Neural progenitor cell (in vitro differentiated cells): ENCODE data around the gene ARMCX4. TPM values are rescaled to one million over a fixed set of nuclear protein-coding genes. Genes with fewer than 3 reads are reported as not detected.
"Not testable (repeated sequence)": the region's sequence is repeated elsewhere in the genome, so short reads cannot be mapped to it uniquely, and the experiment has no call there.

ENCODE experiments used
- DNase-seq: peaks from one replicate; pipeline ENCODE4 v3.0.0-alpha.2; 2016; ENCODE audit warnings: low spot score
- H2AFZ ChIP-seq: fragments of 200-600 bp; sonication (generic); replicated peaks from 2 replicates; pipeline ENCODE4 v1.6.1; 2016; ENCODE audit warnings: antibody characterized with exemption
- H3F3A ChIP-seq: fragments of 200-600 bp; sonication (generic); 2 replicates; pipeline ENCODE4 v1.6.1; 2016; ENCODE audit warnings: antibody characterized with exemption, low read depth
- H3K27ac ChIP-seq: fragments of 200-600 bp; sonication (generic); 2 replicates; pipeline ENCODE4 v1.5.1; 2016; ENCODE audit warnings: mild to moderate bottlenecking
- H3K27me3 ChIP-seq: fragments of 200-600 bp; sonication (generic); 2 replicates; pipeline ENCODE4 v1.6.1; 2016; ENCODE audit warnings: mild to moderate bottlenecking, moderate library complexity
- H3K36me3 ChIP-seq: fragments of 200-600 bp; sonication (generic); 2 replicates; pipeline ENCODE4 v1.5.1; 2016
- H3K4me1 ChIP-seq: fragments of 200-600 bp; sonication (generic); 2 replicates; pipeline ENCODE4 v1.6.1; 2016; ENCODE audit warnings: mixed run types
- H3K4me2 ChIP-seq: fragments of 200-600 bp; sonication (generic); 2 replicates; pipeline ENCODE4 v1.6.1; 2016
- H3K4me3 ChIP-seq: fragments of 200-600 bp; sonication (generic); 2 replicates; pipeline ENCODE4 v1.5.1; 2016
- H3K79me2 ChIP-seq: fragments of 200-600 bp; sonication (generic); 2 replicates; pipeline ENCODE4 v1.6.1; 2016; ENCODE audit warnings: low read depth
- H3K9ac ChIP-seq: fragments of 200-600 bp; sonication (generic); 2 replicates; pipeline ENCODE4 v1.6.1; 2016
- H3K9me3 ChIP-seq: fragments of 200-600 bp; sonication (generic); 2 replicates; pipeline ENCODE4 v1.5.1; 2016; ENCODE audit warnings: low read depth
- H4K20me1 ChIP-seq: fragments of 200-600 bp; sonication (generic); 2 replicates; pipeline ENCODE4 v1.6.1; 2016; ENCODE audit warnings: low read depth
- H3K27ac Mint-ChIP-seq: 3 replicates; pipeline ENCODE4 v1.8.0; 2021; ENCODE audit warnings: mixed read lengths
- H3K27me3 Mint-ChIP-seq: 2 replicates; pipeline ENCODE4 v1.8.0; 2022; ENCODE audit warnings: low read depth, mild to moderate bottlenecking, inconsistent platforms, moderate library complexity, mixed read lengths; ENCODE audit not compliant: insufficient read depth
- H3K36me3 Mint-ChIP-seq: 3 replicates; pipeline ENCODE4 v1.8.0; 2021; ENCODE audit warnings: mixed read lengths
- H3K4me1 Mint-ChIP-seq: 3 replicates; pipeline ENCODE4 v1.8.0; 2021; ENCODE audit warnings: mixed read lengths
- H3K4me3 Mint-ChIP-seq: 3 replicates; pipeline ENCODE4 v1.8.0; 2021; ENCODE audit warnings: mild to moderate bottlenecking, moderate library complexity, mixed read lengths
- H3K9me3 Mint-ChIP-seq: 3 replicates; pipeline ENCODE4 v1.8.0; 2020; ENCODE audit warnings: mixed read lengths
- EZH2 ChIP-seq: fragments of 200-600 bp; sonication (generic); IDR thresholded peaks from 2 replicates; pipeline ENCODE4 v1.6.1; 2017; ENCODE audit warnings: antibody characterized with exemption, mild to moderate bottlenecking, moderate library complexity
- EZH2phosphoT487 ChIP-seq: fragments of 200-600 bp; sonication (generic); IDR thresholded peaks from 2 replicates; pipeline ENCODE4 v1.6.1; 2017; ENCODE audit warnings: antibody characterized with exemption
- total RNA-seq: library from RNA; depleted of rRNA; stranded (reverse); fragments of >200 nt; gene quantifications from 2 replicates; pipeline ENCODE4 v1.2.3, GENCODE V29; 2015; ENCODE audit warnings: low replicate concordance
- TF ChIP-seq, protein P1 (sequence below): fragments of 200-600 bp; sonication (generic); IDR thresholded peaks from 2 replicates; pipeline ENCODE4 v1.5.1; 2017; ENCODE audit warnings: antibody characterized with exemption, mild to moderate bottlenecking

The ARMCX4 gene
- total RNA-seq, 1 donor from 2014 or later = 14.1 TPM

- Mint-ChIP-seq H3K9me3 (peaks cover 36% of the 10 kb centered on the region), H3K4me3 (no peak overlapping the region), H3K4me1 (peaks cover 9% of the 10 kb centered on the region), H3K27ac (no peak overlapping the region), H3K27me3 (peaks cover 10% of the 10 kb centered on the region), H3K36me3 (peaks cover 15% of the 10 kb centered on the region)
- DNase-seq = no peak
- no peak overlapping the region for H2AFZ ChIP-seq
- no peaks in the 10 kb centered on the region for H3K27me3 ChIP-seq
- no peaks in the 10 kb centered on the region for H4K20me1 ChIP-seq
- H3K79me2 ChIP-seq = no peaks in the 10 kb centered on the region
- no peaks in the 10 kb centered on the region for H3K9me3 ChIP-seq
- H3K4me3 ChIP-seq = no peak overlapping the region
- H3K4me2 ChIP-seq = no peak overlapping the region
- no peak overlapping the region for H3K27ac ChIP-seq
- H3K36me3 ChIP-seq = no peaks in the 10 kb centered on the region
- H3K9ac ChIP-seq = no peak overlapping the region
- no peaks in the 10 kb centered on the region for H3K4me1 ChIP-seq
- TF ChIP-seq EZH2 (no peak), EZH2phosphoT487 (no peak)
- TF ChIP-seq, protein P1, sequence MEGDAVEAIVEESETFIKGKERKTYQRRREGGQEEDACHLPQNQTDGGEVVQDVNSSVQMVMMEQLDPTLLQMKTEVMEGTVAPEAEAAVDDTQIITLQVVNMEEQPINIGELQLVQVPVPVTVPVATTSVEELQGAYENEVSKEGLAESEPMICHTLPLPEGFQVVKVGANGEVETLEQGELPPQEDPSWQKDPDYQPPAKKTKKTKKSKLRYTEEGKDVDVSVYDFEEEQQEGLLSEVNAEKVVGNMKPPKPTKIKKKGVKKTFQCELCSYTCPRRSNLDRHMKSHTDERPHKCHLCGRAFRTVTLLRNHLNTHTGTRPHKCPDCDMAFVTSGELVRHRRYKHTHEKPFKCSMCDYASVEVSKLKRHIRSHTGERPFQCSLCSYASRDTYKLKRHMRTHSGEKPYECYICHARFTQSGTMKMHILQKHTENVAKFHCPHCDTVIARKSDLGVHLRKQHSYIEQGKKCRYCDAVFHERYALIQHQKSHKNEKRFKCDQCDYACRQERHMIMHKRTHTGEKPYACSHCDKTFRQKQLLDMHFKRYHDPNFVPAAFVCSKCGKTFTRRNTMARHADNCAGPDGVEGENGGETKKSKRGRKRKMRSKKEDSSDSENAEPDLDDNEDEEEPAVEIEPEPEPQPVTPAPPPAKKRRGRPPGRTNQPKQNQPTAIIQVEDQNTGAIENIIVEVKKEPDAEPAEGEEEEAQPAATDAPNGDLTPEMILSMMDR = no peak
- H3F3A ChIP-seq = peaks cover 4% of the 10 kb centered on the region
Measured at GRCh38 chrX:101488796-101489195, 3.5 kb downstream of the ARMCX4 start.

GRCh38 chrX:101491943-101492342 lies 6.7 kb downstream of the ARMCX4 start:
- DNase-seq = no peak

GRCh38 chrX:101493225-101493624 lies 8.0 kb downstream of the ARMCX4 start:
- H3K4me1 ChIP-seq = no peaks in the 10 kb centered on the region
- no peaks in the 10 kb centered on the region for H4K20me1 ChIP-seq
- H3K9me3 ChIP-seq = no peaks in the 10 kb centered on the region
- no peak overlapping the region for H3K27ac ChIP-seq
- no peak overlapping the region for H3K9ac ChIP-seq
- Mint-ChIP-seq H3K4me1 (no peaks in the 10 kb centered on the region), H3K9me3 (peaks cover 29% of the 10 kb centered on the region), H3K36me3 (peaks cover 14% of the 10 kb centered on the region), H3K4me3 (no peak overlapping the region), H3K27me3 (peaks cover 4% of the 10 kb centered on the region), H3K27ac (no peak overlapping the region)
- no peak overlapping the region for H3K4me3 ChIP-seq
- no peaks in the 10 kb centered on the region for H3K79me2 ChIP-seq
- no peak overlapping the region for H2AFZ ChIP-seq
- no peaks in the 10 kb centered on the region for H3K27me3 ChIP-seq
- no peaks in the 10 kb centered on the region for H3K36me3 ChIP-seq
- no peak for DNase-seq
- TF ChIP-seq, protein P1 = no peak
- TF ChIP-seq EZH2phosphoT487 (no peak), EZH2 (no peak)
- no peak overlapping the region for H3K4me2 ChIP-seq
- no peaks in the 10 kb centered on the region for H3F3A ChIP-seq

More at GRCh38 chrX:101491943-101492342, 6.7 kb downstream of the ARMCX4 start:
- Mint-ChIP-seq H3K4me3 (no peak overlapping the region), H3K27ac (no peak overlapping the region), H3K4me1 (no peaks in the 10 kb centered on the region), H3K9me3 (peaks cover 29% of the 10 kb centered on the region), H3K36me3 (peaks cover 14% of the 10 kb centered on the region), H3K27me3 (peaks cover 4% of the 10 kb centered on the region)
- Histone ChIP-seq H3K79me2 (no peaks in the 10 kb centered on the region), H3K36me3 (no peaks in the 10 kb centered on the region), H3K9me3 (no peaks in the 10 kb centered on the region), H4K20me1 (no peaks in the 10 kb centered on the region), H3K27me3 (no peaks in the 10 kb centered on the region), H2AFZ (no peak overlapping the region), H3F3A (no peaks in the 10 kb centered on the region), H3K27ac (no peak overlapping the region), H3K4me3 (no peak overlapping the region), H3K4me2 (no peak overlapping the region), H3K9ac (no peak overlapping the region), H3K4me1 (no peaks in the 10 kb centered on the region)
- TF ChIP-seq, protein P1 = no peak
- no peak for TF ChIP-seq EZH2phosphoT487
- no peak for TF ChIP-seq EZH2

GRCh38 chrX:101502929-101503328 lies 17.7 kb downstream of the ARMCX4 start:
- H3K4me1 Mint-ChIP-seq, H3K27ac ChIP-seq, H3K9me3 ChIP-seq, H4K20me1 ChIP-seq, H3K27ac Mint-ChIP-seq, H3K36me3 ChIP-seq, H3K4me3 ChIP-seq, H3K4me2 ChIP-seq, H3K27me3 Mint-ChIP-seq, H3K79me2 ChIP-seq, H2AFZ ChIP-seq, H3K27me3 ChIP-seq, H3K4me3 Mint-ChIP-seq, DNase-seq, H3F3A ChIP-seq, H3K4me1 ChIP-seq, H3K36me3 Mint-ChIP-seq, H3K9me3 Mint-ChIP-seq, H3K9ac ChIP-seq: not testable (repeated sequence)
